ENCODE results near the gene ADSL. TPM values are rescaled to one million over a fixed set of nuclear protein-coding genes. Genes with fewer than 3 reads are reported as not detected.

The ADSL gene
- total and polyA plus RNA-seq, 2 donors from 2014 or later: 42.5 to 57.5 TPM

DNA sequence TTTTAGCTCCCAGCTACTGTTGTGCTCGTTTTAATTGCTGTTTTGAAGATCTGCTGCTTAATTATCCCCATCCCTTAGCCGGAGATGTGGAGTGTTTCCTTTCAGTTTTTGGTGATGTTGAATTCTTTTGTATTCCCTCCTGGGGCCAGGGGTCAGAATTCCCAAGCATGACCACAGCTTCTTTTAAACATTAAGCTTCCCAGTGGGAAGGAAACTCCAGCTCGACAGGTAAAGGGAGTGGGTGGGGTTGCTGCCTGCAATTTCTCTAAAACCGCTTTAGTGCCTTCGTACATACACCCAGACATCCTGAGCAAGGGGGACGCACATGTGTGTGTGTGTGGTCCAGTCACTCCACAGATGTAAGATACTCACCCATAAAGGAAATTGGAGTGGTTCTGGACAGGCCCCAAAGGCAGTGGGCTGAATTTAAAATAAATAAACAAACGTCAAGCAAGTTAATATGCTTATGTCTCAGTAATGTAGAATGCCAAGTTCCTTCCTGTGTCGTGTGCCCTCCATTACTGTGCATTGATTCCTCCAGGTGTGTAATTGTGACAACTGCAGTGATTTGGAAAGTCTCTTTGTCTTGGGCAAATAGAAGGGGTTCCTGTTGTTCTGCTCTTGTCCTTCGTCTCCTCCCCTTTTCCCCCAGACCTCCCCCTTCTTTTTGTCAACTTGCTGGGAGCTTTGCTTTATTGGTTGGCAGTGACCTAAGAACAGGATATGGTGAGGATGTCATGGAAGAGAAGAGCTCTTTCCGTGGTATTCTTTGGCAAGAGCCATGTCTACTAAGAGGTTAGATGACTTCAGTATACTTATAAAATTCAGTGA is 19.2 kb upstream of the ADSL start:
- TF ChIP-seq, protein P1, sequence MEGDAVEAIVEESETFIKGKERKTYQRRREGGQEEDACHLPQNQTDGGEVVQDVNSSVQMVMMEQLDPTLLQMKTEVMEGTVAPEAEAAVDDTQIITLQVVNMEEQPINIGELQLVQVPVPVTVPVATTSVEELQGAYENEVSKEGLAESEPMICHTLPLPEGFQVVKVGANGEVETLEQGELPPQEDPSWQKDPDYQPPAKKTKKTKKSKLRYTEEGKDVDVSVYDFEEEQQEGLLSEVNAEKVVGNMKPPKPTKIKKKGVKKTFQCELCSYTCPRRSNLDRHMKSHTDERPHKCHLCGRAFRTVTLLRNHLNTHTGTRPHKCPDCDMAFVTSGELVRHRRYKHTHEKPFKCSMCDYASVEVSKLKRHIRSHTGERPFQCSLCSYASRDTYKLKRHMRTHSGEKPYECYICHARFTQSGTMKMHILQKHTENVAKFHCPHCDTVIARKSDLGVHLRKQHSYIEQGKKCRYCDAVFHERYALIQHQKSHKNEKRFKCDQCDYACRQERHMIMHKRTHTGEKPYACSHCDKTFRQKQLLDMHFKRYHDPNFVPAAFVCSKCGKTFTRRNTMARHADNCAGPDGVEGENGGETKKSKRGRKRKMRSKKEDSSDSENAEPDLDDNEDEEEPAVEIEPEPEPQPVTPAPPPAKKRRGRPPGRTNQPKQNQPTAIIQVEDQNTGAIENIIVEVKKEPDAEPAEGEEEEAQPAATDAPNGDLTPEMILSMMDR (IDR thresholded peaks at IDR 0.05; ENCODE audit: borderline replicate concordance, extremely low read depth, insufficient read depth): no peak
- peak in 1 of 5 donors; percentile 48 for DNase-seq
- no peak overlapping the region for H3K9ac ChIP-seq (ENCODE audit: low read length in 3 of 3)
- H3K27me3 ChIP-seq (ENCODE audit: control insufficient read depth, insufficient read depth, low read length): no peaks in the 10 kb centered on the region
- no peak overlapping the region for H3K4me3 ChIP-seq (ENCODE audit: low read length in 3 of 3)
- no peaks in the 10 kb centered on the region for H3K9me3 ChIP-seq (ENCODE audit: control insufficient read depth in 2 of 3, insufficient read depth in 1 of 3, low read length in 3 of 3)
- FAIRE-seq: no peak
- H3K36me3 ChIP-seq (ENCODE audit: control insufficient read depth in 2 of 3, insufficient read depth in 3 of 3, low read length in 3 of 3): peaks cover 0 to 19% (median 15%) of the 10 kb centered on the region in 3 donors
- no peak overlapping the region for H3K27ac ChIP-seq (ENCODE audit: low read depth in 2 of 2, low read length in 2 of 2)
- intact Hi-C loops (cut with DNase I): no loop called here
- H3K4me1 ChIP-seq (ENCODE audit: control insufficient read depth in 2 of 3, insufficient read depth in 2 of 3, low read depth in 1 of 3, low read length in 3 of 3): no peaks in the 10 kb centered on the region

DNA sequence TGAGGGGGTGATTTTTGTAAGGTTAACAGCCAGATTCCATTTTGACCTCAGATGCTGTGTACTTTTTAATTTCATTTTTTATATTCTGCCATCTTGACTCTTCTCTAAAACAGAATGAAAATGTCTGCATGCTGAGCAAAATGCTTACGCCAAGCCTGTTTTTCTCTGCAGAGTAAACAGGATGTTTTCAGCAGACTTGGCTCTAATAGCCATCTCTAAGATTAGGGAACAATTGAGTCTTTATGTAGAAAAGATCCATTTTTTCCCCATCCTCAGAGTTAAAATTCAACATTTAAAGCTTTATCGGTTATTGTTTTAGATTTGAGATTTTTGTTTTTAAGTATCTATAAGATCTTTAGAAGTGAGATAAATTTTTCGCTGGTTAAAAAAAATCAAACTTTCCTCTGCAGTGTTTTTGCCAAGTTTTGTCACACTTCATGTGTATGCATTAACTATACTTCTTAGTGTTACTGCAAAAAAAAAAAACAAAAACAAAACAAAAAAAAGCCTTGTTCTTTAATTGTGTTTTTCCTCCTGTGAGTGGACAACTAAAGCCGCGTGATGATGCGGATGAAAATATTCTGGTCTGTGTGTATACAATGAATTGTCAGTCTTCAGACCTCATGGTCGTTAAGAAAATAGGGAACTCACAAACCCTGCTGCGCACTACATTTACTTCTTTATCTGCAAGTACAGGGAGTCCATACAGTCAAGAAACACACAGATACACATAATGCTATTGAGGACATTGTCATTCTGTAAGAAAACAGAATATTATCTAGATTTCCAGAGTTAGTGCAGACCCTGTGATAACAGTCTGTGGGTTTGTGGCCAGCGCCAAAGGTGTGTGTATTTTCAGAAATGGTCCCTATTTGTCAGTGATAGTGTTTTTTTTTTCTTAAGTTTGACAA is 17.5 kb upstream of the ADSL start:
- Histone ChIP-seq H3K27me3 (ENCODE audit: control insufficient read depth, insufficient read depth, low read length) (no peaks in the 10 kb centered on the region), H3K4me3 (ENCODE audit: low read length in 3 of 3) (no peak overlapping the region), H3K36me3 (ENCODE audit: control insufficient read depth in 2 of 3, insufficient read depth in 3 of 3, low read length in 3 of 3) (peaks cover 0 to 11% (median 6%) of the 10 kb centered on the region in 3 donors), H3K27ac (ENCODE audit: low read depth in 2 of 2, low read length in 2 of 2) (no peak overlapping the region), H3K9ac (ENCODE audit: low read length in 3 of 3) (no peak overlapping the region), H3K9me3 (ENCODE audit: control insufficient read depth in 2 of 3, insufficient read depth in 1 of 3, low read length in 3 of 3) (no peaks in the 10 kb centered on the region), H3K4me1 (ENCODE audit: control insufficient read depth in 2 of 3, insufficient read depth in 2 of 3, low read depth in 1 of 3, low read length in 3 of 3) (no peaks in the 10 kb centered on the region)
- TF ChIP-seq, protein P1 (IDR thresholded peaks at IDR 0.05; ENCODE audit: borderline replicate concordance, extremely low read depth, insufficient read depth): no peak
- DNase-seq (no peak), FAIRE-seq (no peak)
- intact Hi-C loops (cut with DNase I): no loop called here

DNA sequence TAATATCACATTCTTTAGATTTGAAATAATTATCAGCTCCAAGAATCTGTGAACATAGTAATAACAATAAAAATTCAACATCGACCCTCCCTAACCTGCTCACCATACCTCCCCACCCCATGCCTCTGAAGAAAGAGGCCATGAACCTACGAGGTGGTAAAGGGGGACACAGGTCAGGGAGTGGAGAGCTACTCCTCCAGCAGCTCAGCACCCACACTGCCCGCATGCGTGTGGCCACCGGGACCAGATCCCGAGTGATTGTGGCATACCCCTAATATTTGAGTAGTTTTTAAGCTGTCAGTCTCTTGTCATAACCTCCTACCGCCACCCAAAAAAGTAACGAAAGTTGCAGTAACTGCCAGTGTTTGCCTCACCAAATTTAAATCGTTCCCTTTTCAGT is 16.8 kb upstream of the ADSL start:
- H3K4me3 ChIP-seq (ENCODE audit: low read length in 3 of 3): no peak overlapping the region
- DNase-seq (no peak), FAIRE-seq (no peak)
- TF ChIP-seq, protein P1 (IDR thresholded peaks at IDR 0.05; ENCODE audit: borderline replicate concordance, extremely low read depth, insufficient read depth): no peak
- no peak overlapping the region for H3K9ac ChIP-seq (ENCODE audit: low read length in 3 of 3)
- no peaks in the 10 kb centered on the region for H3K4me1 ChIP-seq (ENCODE audit: control insufficient read depth in 2 of 3, insufficient read depth in 2 of 3, low read depth in 1 of 3, low read length in 3 of 3)
- no peaks in the 10 kb centered on the region for H3K9me3 ChIP-seq (ENCODE audit: control insufficient read depth in 2 of 3, insufficient read depth in 1 of 3, low read length in 3 of 3)
- intact Hi-C loops (cut with DNase I): no loop called here
- no peaks in the 10 kb centered on the region for H3K27me3 ChIP-seq (ENCODE audit: control insufficient read depth, insufficient read depth, low read length)
- H3K27ac ChIP-seq (ENCODE audit: low read depth in 2 of 2, low read length in 2 of 2): no peak overlapping the region
- H3K36me3 ChIP-seq (ENCODE audit: control insufficient read depth in 2 of 3, insufficient read depth in 3 of 3, low read length in 3 of 3): peaks cover 0 to 11% (median 6%) of the 10 kb centered on the region in 3 donors

All from kidney (tissue), 14 donors.